OCI-LY7 (cell line): ENCODE data around the gene APOC1.

Experiments used
- CTCF ChIP-seq: fragments of 200-600 bp; sonication (generic); conservative IDR thresholded peaks from 2 replicates; pipeline ENCODE4 v1.5.1; 2014; ENCODE audit warnings: mild to moderate bottlenecking, antibody characterized with exemption, low read length, moderate library complexity, mixed read lengths
- EZH2phosphoT487 ChIP-seq: fragments of 200-600 bp; sonication (generic); IDR thresholded peaks from 2 replicates; pipeline ENCODE4 v1.6.1; 2018; ENCODE audit warnings: low read depth, borderline replicate concordance, mild to moderate bottlenecking, mixed run types, antibody characterized with exemption, low read length, moderate library complexity, mixed read lengths

DNA sequence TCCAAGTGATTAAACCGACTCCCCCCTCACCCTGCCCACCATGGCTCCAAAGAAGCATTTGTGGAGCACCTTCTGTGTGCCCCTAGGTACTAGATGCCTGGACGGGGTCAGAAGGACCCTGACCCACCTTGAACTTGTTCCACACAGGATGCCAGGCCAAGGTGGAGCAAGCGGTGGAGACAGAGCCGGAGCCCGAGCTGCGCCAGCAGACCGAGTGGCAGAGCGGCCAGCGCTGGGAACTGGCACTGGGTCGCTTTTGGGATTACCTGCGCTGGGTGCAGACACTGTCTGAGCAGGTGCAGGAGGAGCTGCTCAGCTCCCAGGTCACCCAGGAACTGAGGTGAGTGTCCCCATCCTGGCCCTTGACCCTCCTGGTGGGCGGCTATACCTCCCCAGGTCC is 6.8 kb upstream of the APOC1 start:
- TF ChIP-seq CTCF: no peak
- TF ChIP-seq EZH2phosphoT487: no peak
